ENCODE measurements around the gene ADGRV1.

Gene ADGRV1

DNA sequence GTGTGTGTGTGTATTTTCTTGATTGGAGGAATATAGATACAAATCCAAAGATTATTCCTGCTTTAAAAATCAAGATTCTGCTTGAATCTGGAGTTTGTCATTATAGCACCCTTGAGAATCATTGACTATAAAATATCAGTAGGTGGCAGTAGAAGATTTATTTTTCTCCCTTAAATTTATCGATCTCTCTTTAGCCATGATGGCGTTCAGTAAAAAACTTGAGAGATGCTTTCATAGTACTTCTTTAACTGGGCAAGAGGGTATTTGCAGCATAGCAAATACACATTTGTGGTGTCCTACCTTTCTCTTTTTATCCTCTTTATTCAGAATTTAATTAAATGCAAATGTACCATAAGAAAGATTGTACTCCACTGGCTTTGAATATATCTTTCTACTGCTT is 307.7 kb downstream of the ADGRV1 start:
- Histone ChIP-seq H2AFZ (ENCODE audit: low read depth, low read length) (no peak overlapping the region), H3K9ac (ENCODE audit: low read depth, low read length) (no peak overlapping the region), H3K79me2 (ENCODE audit: insufficient read depth, low read length) (no peaks in the 10 kb centered on the region), H3K27me3 (ENCODE audit: insufficient read depth, low read length, poor library complexity) (no peaks in the 10 kb centered on the region), H3K4me2 (ENCODE audit: insufficient read depth, low read length) (no peak overlapping the region), H3K4me1 (ENCODE audit: insufficient read depth, low read length) (no peaks in the 10 kb centered on the region), H3K9me3 (ENCODE audit: insufficient read depth, low read length, severe bottlenecking) (no peaks in the 10 kb centered on the region), H3K4me3 (ENCODE audit: low read depth in 1 of 2, low read length in 2 of 2) (no peak overlapping the region), H3K36me3 (ENCODE audit: insufficient read depth, low read length) (no peaks in the 10 kb centered on the region), H4K20me1 (ENCODE audit: insufficient read depth, low read length) (no peaks in the 10 kb centered on the region), H3K27ac (ENCODE audit: low read length) (no peak overlapping the region)
- peak; percentile 69; the same call in 2 of the 3 replicates for ATAC-seq (ENCODE audit: insufficient read depth, low read depth)
- DNase-seq: no peak
- TF ChIP-seq, protein P1, sequence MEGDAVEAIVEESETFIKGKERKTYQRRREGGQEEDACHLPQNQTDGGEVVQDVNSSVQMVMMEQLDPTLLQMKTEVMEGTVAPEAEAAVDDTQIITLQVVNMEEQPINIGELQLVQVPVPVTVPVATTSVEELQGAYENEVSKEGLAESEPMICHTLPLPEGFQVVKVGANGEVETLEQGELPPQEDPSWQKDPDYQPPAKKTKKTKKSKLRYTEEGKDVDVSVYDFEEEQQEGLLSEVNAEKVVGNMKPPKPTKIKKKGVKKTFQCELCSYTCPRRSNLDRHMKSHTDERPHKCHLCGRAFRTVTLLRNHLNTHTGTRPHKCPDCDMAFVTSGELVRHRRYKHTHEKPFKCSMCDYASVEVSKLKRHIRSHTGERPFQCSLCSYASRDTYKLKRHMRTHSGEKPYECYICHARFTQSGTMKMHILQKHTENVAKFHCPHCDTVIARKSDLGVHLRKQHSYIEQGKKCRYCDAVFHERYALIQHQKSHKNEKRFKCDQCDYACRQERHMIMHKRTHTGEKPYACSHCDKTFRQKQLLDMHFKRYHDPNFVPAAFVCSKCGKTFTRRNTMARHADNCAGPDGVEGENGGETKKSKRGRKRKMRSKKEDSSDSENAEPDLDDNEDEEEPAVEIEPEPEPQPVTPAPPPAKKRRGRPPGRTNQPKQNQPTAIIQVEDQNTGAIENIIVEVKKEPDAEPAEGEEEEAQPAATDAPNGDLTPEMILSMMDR (IDR thresholded peaks at IDR 0.05; ENCODE audit: borderline replicate concordance, extremely low read depth, low read length, poor library complexity, severe bottlenecking): peak; percentile 66
- no peak for TF ChIP-seq EZH2 (IDR thresholded peaks at IDR 0.05; ENCODE audit: borderline replicate concordance, low read depth, low read length, severe bottlenecking)

DNA sequence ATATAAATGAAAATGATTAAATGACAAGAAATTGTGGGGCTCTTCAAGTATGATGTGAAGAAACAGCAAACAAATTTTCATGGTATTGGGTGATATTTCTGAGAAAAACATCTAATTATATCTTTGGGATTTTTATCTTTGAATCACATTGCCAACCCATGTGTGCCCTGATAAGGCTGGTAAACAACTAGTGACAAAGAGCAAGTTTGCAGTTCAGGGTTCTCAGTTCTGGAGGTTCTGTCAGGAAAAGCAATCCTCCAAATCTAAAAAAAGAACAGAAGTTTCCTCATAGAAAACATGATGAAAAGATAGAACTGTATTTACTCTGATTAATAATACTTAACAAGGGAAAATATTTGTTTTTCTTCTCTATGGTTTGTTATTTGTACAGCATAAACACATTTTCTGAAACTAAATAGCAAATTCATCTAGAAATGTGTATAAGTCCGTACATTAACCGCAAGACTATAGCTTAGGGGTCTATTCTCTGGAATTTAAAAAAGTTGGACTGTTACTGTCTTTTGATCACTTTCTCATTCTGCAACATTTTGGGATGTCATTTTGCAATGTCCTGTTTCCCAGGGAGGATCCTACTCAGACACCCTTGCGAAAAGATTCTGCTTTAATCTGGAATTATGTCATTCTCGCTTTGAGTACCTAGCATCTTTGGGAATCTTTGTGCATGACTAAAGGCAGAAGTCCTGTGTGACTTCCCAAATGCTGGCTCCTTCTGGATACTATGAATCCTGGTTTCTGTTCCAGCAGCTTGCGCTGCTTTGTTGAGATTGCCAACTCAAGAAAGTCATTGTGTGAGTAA is 308.5 kb downstream of the ADGRV1 start:
- Histone ChIP-seq H3K4me2 (ENCODE audit: insufficient read depth, low read length) (no peak overlapping the region), H2AFZ (ENCODE audit: low read depth, low read length) (no peak overlapping the region), H3K9ac (ENCODE audit: low read depth, low read length) (no peak overlapping the region), H3K4me1 (ENCODE audit: insufficient read depth, low read length) (no peaks in the 10 kb centered on the region), H3K27me3 (ENCODE audit: insufficient read depth, low read length, poor library complexity) (no peaks in the 10 kb centered on the region), H3K79me2 (ENCODE audit: insufficient read depth, low read length) (no peaks in the 10 kb centered on the region), H3K9me3 (ENCODE audit: insufficient read depth, low read length, severe bottlenecking) (no peaks in the 10 kb centered on the region), H3K27ac (ENCODE audit: low read length) (no peak overlapping the region), H3K4me3 (ENCODE audit: low read depth in 1 of 2, low read length in 2 of 2) (no peak overlapping the region), H4K20me1 (ENCODE audit: insufficient read depth, low read length) (no peaks in the 10 kb centered on the region), H3K36me3 (ENCODE audit: insufficient read depth, low read length) (no peaks in the 10 kb centered on the region)
- TF ChIP-seq EZH2 (IDR thresholded peaks at IDR 0.05; ENCODE audit: borderline replicate concordance, low read depth, low read length, severe bottlenecking): no peak
- TF ChIP-seq, protein P1 (IDR thresholded peaks at IDR 0.05; ENCODE audit: borderline replicate concordance, extremely low read depth, low read length, poor library complexity, severe bottlenecking): no peak
- no peak for DNase-seq
- ATAC-seq (ENCODE audit: insufficient read depth, low read depth): no peak

GRCh38 chr5:90868799-90869198 is 310.2 kb downstream of the ADGRV1 start:
- H3K4me2 ChIP-seq (ENCODE audit: insufficient read depth, low read length): no peak overlapping the region
- no peaks in the 10 kb centered on the region for H4K20me1 ChIP-seq (ENCODE audit: insufficient read depth, low read length)
- no peaks in the 10 kb centered on the region for H3K36me3 ChIP-seq (ENCODE audit: insufficient read depth, low read length)
- no peak for DNase-seq
- TF ChIP-seq, protein P1 (IDR thresholded peaks at IDR 0.05; ENCODE audit: borderline replicate concordance, extremely low read depth, low read length, poor library complexity, severe bottlenecking): no peak
- TF ChIP-seq EZH2 (IDR thresholded peaks at IDR 0.05; ENCODE audit: borderline replicate concordance, low read depth, low read length, severe bottlenecking): no peak
- H3K4me1 ChIP-seq (ENCODE audit: insufficient read depth, low read length): no peaks in the 10 kb centered on the region
- no peaks in the 10 kb centered on the region for H3K9me3 ChIP-seq (ENCODE audit: insufficient read depth, low read length, severe bottlenecking)
- H3K27ac ChIP-seq (ENCODE audit: low read length): no peak overlapping the region
- no peak overlapping the region for H3K9ac ChIP-seq (ENCODE audit: low read depth, low read length)
- no peaks in the 10 kb centered on the region for H3K79me2 ChIP-seq (ENCODE audit: insufficient read depth, low read length)
- no peaks in the 10 kb centered on the region for H3K27me3 ChIP-seq (ENCODE audit: insufficient read depth, low read length, poor library complexity)
- no peak for ATAC-seq (ENCODE audit: insufficient read depth, low read depth)
- H3K4me3 ChIP-seq (ENCODE audit: low read depth in 1 of 2, low read length in 2 of 2): no peak overlapping the region
- H2AFZ ChIP-seq (ENCODE audit: low read depth, low read length): no peak overlapping the region

Data from DND-41 (cell line).